ENCODE measurements around the gene RPS8. TPM values are rescaled to one million over a fixed set of nuclear protein-coding genes. Genes with fewer than 3 reads are reported as not detected.

RPS8 gene
- total RNA-seq: 1,000 to 10,000 TPM; 1,157 to 3,010 (median 2,305) TPM

GRCh38 chr1:44775078-44775929, at the start of gene RPS8:
Gene RPS8, plus strand, starts transcription at chr1:44775540. Its CDS starts 57 bp downstream, at chr1:44775597.
- peak; percentile 92 for TF ChIP-seq POLR2A (IDR thresholded peaks at IDR 0.05)
- TF ChIP-seq CTCF (IDR thresholded peaks at IDR 0.05): peak in 1 of 4 experiments; percentile 10
- peak; percentile 99 for TF ChIP-seq POLR2AphosphoS5 (IDR thresholded peaks at IDR 0.05)
- TF ChIP-seq EP300 (IDR thresholded peaks at IDR 0.05): no peak
- WGBS, 2 donors (ENCODE audit: low coverage in 1 of 2): 0 to 2% methylated on average over 11 to 17 of the region's 65 CpGs
- H3K36me3 ChIP-seq: peaks cover 0 to 41% of the 10 kb centered on the region in 2 donors
- ATAC-seq: peak; percentile 95
- H3K27ac ChIP-seq: peak within 1 kb of the TSS; percentile 90 to 99 (median 96)
- H3K4me1 ChIP-seq: peaks cover 0 to 35% (median 5%) of the 10 kb centered on the region in 3 donors
- H3K9me3 ChIP-seq: no peaks in the 10 kb centered on the region
- peak within 1 kb of the TSS; percentile 64 to 95 for H3K4me3 ChIP-seq
- H3K27me3 ChIP-seq: no peaks in the 10 kb centered on the region

GRCh38 chr1:44730741-44731512, 44.4 kb upstream of the RPS8 start, which contains the start of gene RNU5D-1:
Gene RNU5D-1, minus strand, starts transcription at chr1:44731170.
- no peak for TF ChIP-seq EP300 (IDR thresholded peaks at IDR 0.05)
- peak; percentile 73 to 82 (median 78) for TF ChIP-seq CTCF (IDR thresholded peaks at IDR 0.05)
- peak; percentile 95 for TF ChIP-seq POLR2AphosphoS5 (IDR thresholded peaks at IDR 0.05)
- TF ChIP-seq POLR2A (IDR thresholded peaks at IDR 0.05): peak; percentile 69 to 96

GRCh38 chr1:44733365-44733764, 42.0 kb upstream of the RPS8 start:
- H3K27ac ChIP-seq: peak overlapping the region in 3 of 4 donors; percentile 38 to 48 (median 47)
- H3K9me3 ChIP-seq: no peaks in the 10 kb centered on the region
- no peaks in the 10 kb centered on the region for H3K36me3 ChIP-seq
- H3K4me3 ChIP-seq: no peak overlapping the region
- H3K27me3 ChIP-seq: no peaks in the 10 kb centered on the region
- H3K4me1 ChIP-seq: peaks cover 0 to 22% (median 0%) of the 10 kb centered on the region in 3 donors
- 29% methylated on average over 1 of the region's 1 CpG; no CpG with 5 or more reads in 1 of the 2 donors for WGBS, 2 donors (ENCODE audit: low coverage in 1 of 2)
- TF ChIP-seq CTCF (IDR thresholded peaks at IDR 0.05) (no peak), EP300 (IDR thresholded peaks at IDR 0.05) (no peak), POLR2A (IDR thresholded peaks at IDR 0.05) (no peak), POLR2AphosphoS5 (IDR thresholded peaks at IDR 0.05) (no peak)
- no peak for ATAC-seq

More at GRCh38 chr1:44730741-44731512, 44.4 kb upstream of the RPS8 start, which contains the start of gene RNU5D-1:
- ATAC-seq: peak; percentile 87
- Histone ChIP-seq H3K4me3 (peak within 1 kb of the TSS in 1 of 2 donors; percentile 16), H3K27me3 (peaks cover 5% of the 10 kb centered on the region), H3K9me3 (no peaks in the 10 kb centered on the region), H3K4me1 (peaks cover 0 to 22% (median 0%) of the 10 kb centered on the region in 3 donors), H3K27ac (peak within 1 kb of the TSS; percentile 84 to 94 (median 86)), H3K36me3 (no peaks in the 10 kb centered on the region)
- 2% methylated on average over 18 to 19 of the region's 19 CpGs for WGBS, 2 donors (ENCODE audit: low coverage in 1 of 2)

GRCh38 chr1:44733784-44734183, 41.6 kb upstream of the RPS8 start:
- Histone ChIP-seq H3K4me3 (no peak overlapping the region), H3K27ac (peak overlapping the region in 3 of 4 donors; percentile 38 to 48 (median 47)), H3K27me3 (no peaks in the 10 kb centered on the region), H3K36me3 (no peaks in the 10 kb centered on the region), H3K9me3 (no peaks in the 10 kb centered on the region), H3K4me1 (peaks cover 0 to 23% (median 0%) of the 10 kb centered on the region in 3 donors)
- ATAC-seq: no peak
- TF ChIP-seq EP300 (IDR thresholded peaks at IDR 0.05) (no peak), POLR2AphosphoS5 (IDR thresholded peaks at IDR 0.05) (no peak), POLR2A (IDR thresholded peaks at IDR 0.05) (no peak), CTCF (IDR thresholded peaks at IDR 0.05) (no peak)
- 70% methylated on average over 1 of the region's 1 CpG; no CpG with 5 or more reads in 1 of the 2 donors for WGBS, 2 donors (ENCODE audit: low coverage in 1 of 2)
